HEK293 (cell line): ENCODE data around the gene ENOSF1.

Experiments
- CTCF ChIP-seq: fragments of 450-650 bp; formaldehyde crosslinking; IDR thresholded peaks from 2 replicates; pipeline ENCODE4 v1.5.1; 2016; ENCODE audit warnings: missing biosample characterization, missing genetic modification characterization
- KLF7 ChIP-seq: fragments of 450-650 bp; formaldehyde crosslinking; IDR thresholded peaks from 2 replicates; pipeline ENCODE4 v1.5.1; 2016; ENCODE audit warnings: missing biosample characterization, missing genetic modification characterization, borderline replicate concordance
- MEIS1 ChIP-seq: sonication (generic); formaldehyde crosslinking; IDR thresholded peaks from 2 replicates; pipeline ENCODE4 v1.8.1; 2022; ENCODE audit warnings: missing genetic modification reagents, mild to moderate bottlenecking, borderline replicate concordance
- ZBTB20 ChIP-seq: fragments of 450-650 bp; formaldehyde crosslinking; IDR thresholded peaks from 2 replicates; pipeline ENCODE4 v1.5.1; 2016; ENCODE audit warnings: missing biosample characterization, missing genetic modification characterization
- ZNF112 ChIP-seq: fragments of 450-650 bp; formaldehyde crosslinking; IDR thresholded peaks from 2 replicates; pipeline ENCODE4 v1.5.0; 2017; ENCODE audit warnings: missing biosample characterization, missing genetic modification characterization
- ZNF350 ChIP-seq: fragments of 450-650 bp; formaldehyde crosslinking; IDR thresholded peaks from 2 replicates; pipeline ENCODE4 v1.5.0; 2017; ENCODE audit warnings: missing biosample characterization, mild to moderate bottlenecking, missing genetic modification characterization
- TF ChIP-seq, protein P1 (sequence below): fragments of 450-650 bp; formaldehyde crosslinking; IDR thresholded peaks from 2 replicates; pipeline ENCODE4 v1.5.1; 2016; ENCODE audit warnings: missing biosample characterization, missing genetic modification characterization

- TF ChIP-seq, protein P1, sequence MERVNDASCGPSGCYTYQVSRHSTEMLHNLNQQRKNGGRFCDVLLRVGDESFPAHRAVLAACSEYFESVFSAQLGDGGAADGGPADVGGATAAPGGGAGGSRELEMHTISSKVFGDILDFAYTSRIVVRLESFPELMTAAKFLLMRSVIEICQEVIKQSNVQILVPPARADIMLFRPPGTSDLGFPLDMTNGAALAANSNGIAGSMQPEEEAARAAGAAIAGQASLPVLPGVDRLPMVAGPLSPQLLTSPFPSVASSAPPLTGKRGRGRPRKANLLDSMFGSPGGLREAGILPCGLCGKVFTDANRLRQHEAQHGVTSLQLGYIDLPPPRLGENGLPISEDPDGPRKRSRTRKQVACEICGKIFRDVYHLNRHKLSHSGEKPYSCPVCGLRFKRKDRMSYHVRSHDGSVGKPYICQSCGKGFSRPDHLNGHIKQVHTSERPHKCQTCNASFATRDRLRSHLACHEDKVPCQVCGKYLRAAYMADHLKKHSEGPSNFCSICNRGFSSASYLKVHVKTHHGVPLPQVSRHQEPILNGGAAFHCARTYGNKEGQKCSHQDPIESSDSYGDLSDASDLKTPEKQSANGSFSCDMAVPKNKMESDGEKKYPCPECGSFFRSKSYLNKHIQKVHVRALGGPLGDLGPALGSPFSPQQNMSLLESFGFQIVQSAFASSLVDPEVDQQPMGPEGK: no peak
- TF ChIP-seq CTCF (tag by site-specific recombination) (no peak), MEIS1 (CRISPR knock-in tag) (no peak), ZNF112 (no peak), KLF7 (tag by site-specific recombination) (no peak), ZBTB20 (tag by site-specific recombination) (no peak), ZNF350 (tag by site-specific recombination) (no peak)
These were observed 41.0 kb downstream of the ENOSF1 start for GRCh38 chr18:671405-671804.
